Gastrocnemius medialis (tissue), 4 donors: Measurements from ENCODE around the gene RMI2.

Source experiments
- POLR2A ChIP-seq, 2 donors: fragments of 450-650 bp; IDR thresholded peaks; one replicate each; pipeline ENCODE4 v1.6.1; 2017; ENCODE audit warnings: antibody characterized with exemption in 2 of 2, mild to moderate bottlenecking in 2 of 2, moderate library complexity in 2 of 2
- TF ChIP-seq, protein P1 (sequence below), 5 experiments: fragments of 450-650 bp in 3 of 5; fragments of 200-600 bp in 2 of 5; sonication (generic) in 2 of 5; IDR thresholded peaks in 4 of 5; conservative IDR thresholded peaks in 1 of 5; 1 replicate in 4 of 5; 2 replicates in 1 of 5; pipeline ENCODE4 v1.5.1; 2016 to 2019; ENCODE audit warnings: antibody characterized with exemption in 5 of 5, mild to moderate bottlenecking in 3 of 5, moderate library complexity in 3 of 5

DNA sequence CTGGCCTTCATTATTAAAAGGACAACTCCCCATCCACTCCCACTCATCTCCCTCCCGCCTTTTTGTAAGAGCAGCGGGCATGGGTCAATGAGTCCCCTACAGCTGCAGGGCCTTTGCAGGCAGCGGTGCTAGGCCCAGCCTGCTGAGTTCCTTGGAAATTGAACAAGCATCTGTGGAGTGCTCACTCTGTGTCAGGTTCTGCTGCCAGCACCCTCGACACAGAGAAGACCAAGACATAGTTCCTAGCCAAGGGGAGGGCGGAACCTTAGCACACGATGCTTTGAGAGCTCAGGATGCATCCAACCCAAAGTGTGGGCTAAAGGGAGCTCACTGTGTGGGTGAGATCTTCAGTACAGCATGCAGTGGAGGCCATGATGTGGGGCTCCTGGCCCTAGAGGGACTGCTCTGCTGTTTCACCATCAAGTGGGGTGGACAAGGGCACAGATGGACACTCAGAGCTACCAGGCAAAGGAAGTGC lies 27.6 kb downstream of the RMI2 start:
- TF ChIP-seq POLR2A (IDR thresholded peaks at IDR 0.05): no peak
- TF ChIP-seq, protein P1, sequence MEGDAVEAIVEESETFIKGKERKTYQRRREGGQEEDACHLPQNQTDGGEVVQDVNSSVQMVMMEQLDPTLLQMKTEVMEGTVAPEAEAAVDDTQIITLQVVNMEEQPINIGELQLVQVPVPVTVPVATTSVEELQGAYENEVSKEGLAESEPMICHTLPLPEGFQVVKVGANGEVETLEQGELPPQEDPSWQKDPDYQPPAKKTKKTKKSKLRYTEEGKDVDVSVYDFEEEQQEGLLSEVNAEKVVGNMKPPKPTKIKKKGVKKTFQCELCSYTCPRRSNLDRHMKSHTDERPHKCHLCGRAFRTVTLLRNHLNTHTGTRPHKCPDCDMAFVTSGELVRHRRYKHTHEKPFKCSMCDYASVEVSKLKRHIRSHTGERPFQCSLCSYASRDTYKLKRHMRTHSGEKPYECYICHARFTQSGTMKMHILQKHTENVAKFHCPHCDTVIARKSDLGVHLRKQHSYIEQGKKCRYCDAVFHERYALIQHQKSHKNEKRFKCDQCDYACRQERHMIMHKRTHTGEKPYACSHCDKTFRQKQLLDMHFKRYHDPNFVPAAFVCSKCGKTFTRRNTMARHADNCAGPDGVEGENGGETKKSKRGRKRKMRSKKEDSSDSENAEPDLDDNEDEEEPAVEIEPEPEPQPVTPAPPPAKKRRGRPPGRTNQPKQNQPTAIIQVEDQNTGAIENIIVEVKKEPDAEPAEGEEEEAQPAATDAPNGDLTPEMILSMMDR (IDR thresholded peaks at IDR 0.05 in 4 of 5, conservative IDR thresholded peaks at IDR 0.05 in 1 of 5): no peak
